GM21619 (cell line): ENCODE measurements around the gene CLP1.
"Not testable (repeated sequence)": the region's sequence is repeated elsewhere in the genome, so short reads cannot be mapped to it uniquely, and the experiment has no call there.

Experiments
- ATAC-seq: cut with Tn5 transposase; IDR thresholded peaks from one replicate; pipeline ENCODE4 v1.9.1; 2021; ENCODE audit not compliant: unreplicated experiment

CLP1 gene

DNA sequence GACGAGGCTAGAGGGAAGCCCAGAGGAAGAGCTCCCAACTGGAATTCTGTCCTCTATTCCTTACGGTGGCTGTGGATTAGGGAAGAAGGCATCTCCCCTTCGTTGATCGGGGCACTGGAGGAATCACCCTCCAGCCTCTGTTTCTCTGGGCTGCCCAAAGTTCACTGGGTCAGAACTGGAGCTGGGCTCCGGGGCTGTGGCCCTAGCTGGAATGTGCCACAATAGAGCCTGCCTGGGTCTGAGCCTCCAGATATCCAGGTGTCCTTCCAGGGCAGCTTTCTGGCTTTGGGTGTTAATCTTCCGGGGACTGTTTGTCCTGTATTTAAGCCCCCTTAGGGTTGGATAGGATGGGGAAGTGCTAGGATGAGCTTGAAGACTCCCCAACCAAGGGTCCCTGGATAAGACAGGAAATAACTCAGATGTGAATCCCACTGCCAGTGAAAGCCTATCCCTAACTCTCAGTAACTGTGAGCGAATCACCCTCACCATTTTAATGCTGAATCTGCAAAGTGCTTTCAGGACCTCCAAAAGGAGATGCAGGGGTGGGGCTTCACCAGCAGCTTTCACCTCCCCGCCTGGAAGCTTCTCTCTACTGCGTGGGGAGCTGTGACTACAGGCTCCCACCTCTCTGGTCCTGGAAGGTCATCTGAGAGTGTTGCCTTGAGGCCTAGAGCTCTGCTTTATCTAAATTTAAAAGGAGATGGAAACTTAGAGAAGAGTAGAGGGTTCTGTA, 17.3 kb upstream of the CLP1 start:
- no peak for ATAC-seq

DNA sequence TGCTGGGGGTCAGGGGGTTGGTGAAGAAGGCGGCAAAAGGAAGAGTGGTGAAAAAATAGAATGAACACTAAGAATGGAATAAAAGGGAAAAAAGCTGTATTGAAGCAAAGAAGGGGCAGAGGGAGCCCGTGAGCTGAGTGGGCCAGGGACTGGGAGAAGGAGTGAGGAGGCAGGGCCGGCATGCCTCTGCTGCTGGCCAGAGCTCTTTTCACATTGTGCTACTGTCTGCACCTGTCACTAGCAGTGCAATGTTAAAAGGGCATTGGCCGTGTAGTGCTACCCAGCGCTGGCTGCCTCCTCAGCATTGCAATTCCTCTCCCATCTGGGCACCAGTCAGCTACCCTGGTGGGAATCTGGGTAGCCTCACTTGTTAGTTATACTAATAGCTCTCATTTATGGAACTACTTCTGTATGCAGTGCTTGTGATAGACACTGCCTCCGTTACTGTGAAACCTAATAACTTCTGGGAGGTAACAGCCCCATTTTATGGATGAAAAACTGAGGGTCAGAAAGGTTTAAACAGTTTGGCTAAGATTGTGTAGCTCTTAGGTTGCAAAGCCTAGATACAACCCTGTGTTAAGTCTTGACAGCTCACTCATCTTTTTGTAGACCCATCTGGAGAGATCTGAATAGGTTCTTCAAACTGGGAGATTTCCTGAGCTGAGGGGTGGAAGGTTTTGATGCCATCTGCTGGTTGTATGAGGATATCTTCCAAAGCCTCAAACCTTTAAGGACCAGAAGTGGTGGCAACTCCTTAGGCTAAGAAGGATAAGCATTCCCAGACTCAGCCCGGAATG, 16.4 kb upstream of the CLP1 start:
- no peak for ATAC-seq

- no peak for ATAC-seq
These were observed 13.8 kb upstream of the CLP1 start for GRCh38 chr11:57643802-57644201.

- peak; percentile 50 for ATAC-seq
These were observed 12.5 kb upstream of the CLP1 start for GRCh38 chr11:57644748-57645688.

DNA sequence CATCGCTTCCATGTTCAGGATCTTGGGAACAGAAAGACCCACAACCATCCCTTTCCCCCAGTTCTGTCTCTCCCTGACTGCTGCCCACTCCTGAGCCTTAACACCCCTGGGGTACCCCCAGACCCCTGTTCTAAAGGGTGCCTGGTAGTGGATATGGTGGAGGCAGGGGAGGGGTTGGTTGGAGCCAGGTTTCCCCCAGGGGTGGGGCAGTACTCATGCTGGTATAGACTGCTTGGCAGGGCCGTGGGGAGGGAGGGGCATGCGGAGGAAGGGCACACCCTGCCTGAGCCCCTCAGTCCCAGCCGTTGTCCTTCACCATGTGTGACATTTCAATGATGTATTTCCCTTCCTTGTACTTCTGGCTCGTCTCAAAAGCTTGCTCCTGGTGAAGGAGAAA, 11.9 kb upstream of the CLP1 start:
- no peak for ATAC-seq

GRCh38 chr11:57646194-57646798, 11.3 kb upstream of the CLP1 start:
- peak; percentile 24 for ATAC-seq

DNA sequence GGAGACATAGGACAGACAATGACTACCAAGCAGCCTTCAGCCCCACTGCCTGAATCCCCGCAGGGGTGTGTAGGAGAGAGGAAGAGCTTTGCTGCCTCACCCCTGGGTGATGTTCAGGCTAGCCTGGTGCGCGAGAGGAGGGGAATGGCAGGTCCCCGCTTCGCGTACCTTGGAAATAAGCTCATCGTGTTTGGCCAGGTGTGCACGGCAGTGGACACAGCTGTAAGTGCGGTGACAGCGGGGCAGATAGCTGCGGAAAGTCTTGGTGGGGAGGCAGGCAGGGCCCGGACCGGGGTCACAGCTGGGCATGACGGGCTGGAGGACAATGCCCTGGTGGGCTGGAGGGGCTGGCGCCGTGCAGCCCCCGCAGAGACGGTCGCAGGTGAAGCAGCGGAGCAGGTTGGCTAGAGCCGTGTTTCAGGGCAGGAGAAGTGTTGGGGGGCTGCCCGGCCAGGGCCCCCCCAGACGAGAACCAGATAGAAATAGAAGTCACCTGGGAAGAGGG, 10.7 kb upstream of the CLP1 start:
- no peak for ATAC-seq

DNA sequence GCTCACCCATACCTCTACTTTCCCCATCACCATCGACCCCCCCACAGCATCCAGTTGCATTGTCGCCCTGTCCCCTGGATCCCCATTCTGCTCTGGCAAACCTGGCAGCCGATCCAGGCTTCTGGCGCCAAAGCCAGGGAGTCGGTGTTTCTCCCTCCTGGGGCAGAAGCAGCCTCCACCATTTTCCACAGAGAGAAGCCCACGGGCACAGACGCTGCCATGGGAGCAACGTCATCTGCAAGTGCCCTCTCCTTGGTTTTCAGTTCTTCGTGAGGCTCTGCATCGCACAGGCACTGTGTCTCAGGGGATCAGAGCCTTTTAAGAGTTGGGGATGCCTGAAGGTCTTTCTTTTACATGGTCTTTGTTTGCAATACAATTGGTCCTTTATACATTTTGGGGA, 10.2 kb upstream of the CLP1 start:
- ATAC-seq: no peak

DNA sequence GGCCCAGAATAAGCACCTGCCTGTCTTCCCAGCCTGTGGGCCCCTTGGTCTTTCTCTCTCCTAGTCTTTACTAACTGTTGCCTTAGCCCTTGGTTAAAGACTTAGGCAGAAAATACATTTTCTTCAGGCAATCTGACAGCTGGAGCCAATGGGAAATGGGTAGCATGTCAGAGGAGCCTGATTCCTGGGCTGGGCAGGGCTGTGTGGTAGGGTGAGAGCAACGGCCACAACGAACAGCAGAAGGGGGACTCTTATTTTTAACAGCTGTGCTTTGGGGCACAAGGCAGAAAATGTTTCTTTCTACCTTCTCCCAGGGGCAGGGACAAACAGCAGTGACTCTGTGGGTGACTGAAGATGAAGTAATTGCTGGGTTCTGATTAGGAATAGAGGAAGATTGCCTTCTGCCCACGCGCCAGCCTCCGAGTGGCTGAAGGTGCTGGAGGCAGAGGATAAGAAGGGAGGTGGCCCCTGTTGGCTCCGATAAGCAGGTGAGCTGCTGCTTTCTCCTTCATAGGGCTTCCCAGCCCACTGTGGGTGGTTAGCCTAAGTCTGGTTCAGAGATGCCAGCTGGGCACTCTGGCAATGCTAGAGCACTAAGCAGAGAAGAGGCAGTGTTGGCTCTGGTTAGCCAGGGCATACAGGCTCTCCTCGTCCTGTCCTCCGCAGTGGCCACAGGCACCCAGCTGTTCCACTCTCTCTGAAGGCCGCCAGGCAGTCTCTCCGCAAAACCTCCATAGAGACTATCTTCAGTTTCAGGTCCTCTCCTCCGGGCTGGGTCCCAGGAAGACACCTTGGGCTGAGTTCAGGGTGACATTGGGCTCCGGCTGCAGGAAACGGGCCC, 9.4 kb upstream of the CLP1 start:
- no peak for ATAC-seq

DNA sequence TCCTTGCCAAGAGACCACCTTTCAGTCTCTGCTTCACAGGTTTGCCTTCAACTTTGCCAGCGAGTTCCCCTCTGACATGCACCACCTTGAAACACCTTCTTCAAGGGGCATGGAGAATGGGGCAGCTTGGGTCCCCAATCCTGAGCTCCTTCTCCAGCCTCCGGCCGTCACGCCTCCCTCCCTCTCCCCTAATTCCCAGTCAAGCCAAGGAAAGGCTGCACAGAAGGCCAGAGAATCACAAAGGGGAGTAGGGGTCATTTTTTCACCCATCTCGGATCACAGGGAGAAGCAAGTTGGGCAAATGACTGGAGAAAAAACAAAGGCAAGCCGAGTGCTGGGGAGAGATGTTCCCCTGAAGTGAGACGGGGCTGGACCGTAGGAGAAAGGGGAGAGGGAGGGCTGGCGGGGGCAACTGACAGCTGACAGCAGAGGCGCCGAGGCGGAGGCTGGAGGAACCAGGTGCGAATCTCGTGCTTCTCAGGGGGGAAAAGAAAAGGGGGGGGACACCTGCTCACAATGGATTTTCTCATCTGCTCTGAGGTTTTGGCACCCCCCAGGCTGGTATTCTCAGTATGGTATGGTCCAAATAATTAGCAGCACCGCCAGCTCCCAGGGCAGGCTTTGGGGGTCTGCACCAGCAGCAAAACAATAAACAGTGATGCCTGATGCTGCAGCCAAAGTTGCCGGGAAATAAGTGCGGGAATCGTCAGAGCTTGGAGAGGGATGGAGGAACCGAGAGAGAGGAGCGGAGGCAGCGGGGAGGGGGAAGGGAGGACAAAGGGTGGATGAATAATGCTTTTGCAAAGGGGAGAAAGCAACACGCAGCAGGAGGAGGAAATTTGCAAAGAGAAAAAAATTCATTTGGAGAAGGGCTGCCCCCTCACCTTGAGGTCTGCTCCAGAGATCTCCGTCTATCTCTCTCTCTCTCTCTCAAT, 8.5 kb upstream of the CLP1 start:
- no peak for ATAC-seq

GRCh38 chr11:57649826-57650738, 7.5 kb upstream of the CLP1 start, which contains the start of gene YPEL4:
Gene YPEL4 (minus strand): TSS chr11:57649912. CDS start chr11:57647107, 2,805 bp downstream.
- no peak for ATAC-seq

DNA sequence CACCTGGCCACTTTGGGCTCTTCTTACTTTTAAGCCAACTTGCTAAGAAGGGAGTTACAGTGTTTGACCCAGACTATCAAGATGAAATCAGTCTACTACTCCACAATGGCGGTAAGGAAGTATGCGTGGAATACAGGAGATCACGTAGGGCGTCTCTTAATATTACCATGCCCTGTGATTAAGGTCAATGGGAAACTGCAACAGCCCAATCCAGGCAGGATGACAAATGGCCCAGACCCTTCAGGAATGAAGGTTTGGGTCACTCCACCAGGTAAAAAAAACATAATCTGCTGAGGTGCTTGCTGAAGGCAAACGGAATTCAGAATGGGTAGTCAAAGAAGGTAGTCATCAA, 6.8 kb upstream of the CLP1 start:
- ATAC-seq: no peak

DNA sequence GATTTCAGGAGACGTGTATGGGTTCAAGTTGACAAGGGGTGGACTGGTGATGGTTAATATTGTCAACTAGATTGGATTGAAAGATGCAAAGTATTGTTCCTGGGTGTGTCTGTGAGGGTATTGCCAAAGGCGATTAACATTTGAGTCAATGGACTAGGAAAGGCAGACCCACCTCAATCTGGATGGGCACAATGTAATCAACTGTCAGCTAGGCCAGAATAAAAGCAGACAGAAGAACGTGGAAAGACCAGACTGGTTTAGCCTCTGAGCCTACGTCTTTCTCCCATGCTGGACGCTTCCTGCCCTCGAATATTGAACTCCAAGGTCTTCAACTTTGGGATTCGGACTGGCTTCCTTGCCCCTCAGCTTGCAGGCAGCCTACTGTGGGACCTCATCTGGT, 6.2 kb upstream of the CLP1 start:
- ATAC-seq: no peak

DNA sequence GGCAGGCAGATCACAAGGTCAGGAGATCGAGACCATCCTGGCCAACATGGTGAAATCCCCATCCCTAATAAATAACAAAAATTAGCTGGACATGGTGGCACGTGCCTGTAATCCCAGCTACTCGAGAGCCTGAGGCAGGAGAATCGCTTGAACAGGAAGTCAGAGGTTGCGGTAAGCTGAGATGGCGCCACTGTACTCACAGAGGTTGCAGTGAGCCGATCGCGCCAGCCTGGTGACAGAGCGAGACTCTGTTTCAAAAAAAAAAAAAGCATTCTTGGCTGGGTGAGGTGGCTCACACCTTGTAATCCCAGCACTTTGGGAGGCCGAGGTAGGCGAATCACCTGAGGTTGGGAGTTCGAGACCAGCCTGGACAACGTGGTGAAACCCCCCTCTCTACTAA, 5.3 kb upstream of the CLP1 start:
- not testable (repeated sequence) for ATAC-seq

DNA sequence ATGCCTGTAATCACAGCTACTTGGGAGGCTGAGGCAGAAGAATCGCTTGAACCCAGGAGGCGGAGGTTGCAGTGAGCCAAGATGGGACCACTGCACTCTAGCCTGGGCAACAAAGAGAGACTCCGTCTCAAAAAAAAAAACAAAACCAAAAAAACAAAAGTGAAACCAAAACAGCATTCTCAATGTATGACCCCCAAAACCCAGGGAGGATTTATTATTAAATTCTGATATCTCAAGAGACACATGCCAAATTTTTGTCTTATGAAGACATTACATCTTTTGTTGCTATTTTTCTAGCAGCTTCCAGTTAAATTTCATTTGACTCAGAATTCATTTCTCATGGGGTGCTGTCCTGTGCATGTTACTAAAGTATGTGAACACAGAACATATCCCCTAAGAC, 4.9 kb upstream of the CLP1 start:
- no peak for ATAC-seq

- no peak for ATAC-seq
These were observed 4.4 kb upstream of the CLP1 start for GRCh38 chr11:57653163-57653562.

- no peak for ATAC-seq
These were observed 723 bp upstream of the CLP1 start for GRCh38 chr11:57656885-57657193.

GRCh38 chr11:57658023-57658361, 430 bp downstream of the CLP1 start:
- no peak for ATAC-seq
